Mononuclear cell (primary cell): ENCODE results near the gene FAM118B. TPM values are rescaled to one million over a fixed set of nuclear protein-coding genes. Genes with fewer than 3 reads are reported as not detected.

Experiments used
- H3K27me3 ChIP-seq: 2 replicates; pipeline ENCODE4 v1.6.0; 2011; ENCODE audit warnings: low read length, control low read depth; ENCODE audit not compliant: insufficient read depth
- H3K4me1 ChIP-seq: 2 replicates; pipeline ENCODE4 v1.5.1; 2011; ENCODE audit warnings: mild to moderate bottlenecking, low read length, control low read depth; ENCODE audit not compliant: insufficient read depth
- H3K4me3 ChIP-seq: 2 replicates; pipeline ENCODE4 v1.5.1; 2011; ENCODE audit warnings: mild to moderate bottlenecking, low read length, moderate library complexity
- H3K9me3 ChIP-seq: 2 replicates; pipeline ENCODE4 v1.5.1; 2011; ENCODE audit warnings: low read depth, mild to moderate bottlenecking, control low read depth, low read length
- total RNA-seq: library from RNA; depleted of rRNA; stranded (reverse); fragments of >200 nt; gene quantifications from one replicate; pipeline ENCODE4 v1.2.3, GENCODE V29; 2012

FAM118B gene
- total RNA-seq: 2.8 TPM

DNA sequence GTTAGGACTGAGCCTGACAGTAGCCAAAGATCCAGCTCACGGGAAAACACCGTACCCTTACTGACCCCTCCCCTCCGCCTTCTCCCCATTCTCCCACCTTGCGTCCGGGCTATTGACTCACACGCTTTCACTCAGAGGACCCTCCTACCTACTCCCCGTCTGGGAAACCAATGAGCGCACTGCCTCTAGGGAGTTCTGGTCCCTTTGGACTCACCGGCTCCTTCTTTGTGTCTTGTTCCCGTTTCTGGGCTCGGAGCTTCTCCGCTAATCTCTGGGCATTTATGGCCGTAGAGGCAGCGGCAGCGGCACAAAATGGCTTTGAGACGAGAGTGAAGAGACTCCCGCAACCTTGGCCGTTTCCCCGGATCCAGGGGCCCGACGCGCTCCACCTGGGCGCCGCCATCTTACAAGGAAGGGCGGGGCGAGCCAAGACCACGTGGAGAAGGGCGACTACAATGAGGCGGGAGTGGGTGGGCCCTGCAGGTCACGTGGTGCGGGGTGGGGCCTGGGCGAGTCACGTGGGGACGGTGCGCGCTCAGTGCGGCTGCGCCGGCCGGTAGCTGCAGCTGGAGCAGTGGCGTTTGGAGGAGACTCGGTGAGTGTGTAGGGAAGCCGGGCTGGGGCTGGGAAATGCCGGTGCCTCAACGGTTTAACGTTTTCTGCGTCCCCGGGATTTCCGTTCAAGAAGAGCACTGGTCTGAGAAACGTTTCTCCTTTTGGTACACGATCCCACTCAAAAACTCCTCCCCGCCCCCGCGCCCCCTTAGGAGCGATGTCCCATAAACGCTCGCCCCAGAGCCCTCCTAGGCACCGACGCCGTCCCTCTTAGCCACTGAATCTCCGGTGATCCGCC lies at the start of gene FAM118B, which contains the start of gene RPUSD4:
Gene FAM118B, plus strand, starts transcription at position 547 of the 853 bp plus-strand sequence. CDS start 23,220 bp downstream, outside the sequence.
Gene RPUSD4, minus strand, starts transcription at position 415 of the 853 bp plus-strand sequence. Its CDS starts 12 bp downstream, at position 403.
- Histone ChIP-seq H3K4me3 (peak within 1 kb of the TSS; percentile 84), H3K4me1 (peaks cover 29% of the 10 kb centered on the region), H3K9me3 (no peaks in the 10 kb centered on the region), H3K27me3 (no peaks in the 10 kb centered on the region)

DNA sequence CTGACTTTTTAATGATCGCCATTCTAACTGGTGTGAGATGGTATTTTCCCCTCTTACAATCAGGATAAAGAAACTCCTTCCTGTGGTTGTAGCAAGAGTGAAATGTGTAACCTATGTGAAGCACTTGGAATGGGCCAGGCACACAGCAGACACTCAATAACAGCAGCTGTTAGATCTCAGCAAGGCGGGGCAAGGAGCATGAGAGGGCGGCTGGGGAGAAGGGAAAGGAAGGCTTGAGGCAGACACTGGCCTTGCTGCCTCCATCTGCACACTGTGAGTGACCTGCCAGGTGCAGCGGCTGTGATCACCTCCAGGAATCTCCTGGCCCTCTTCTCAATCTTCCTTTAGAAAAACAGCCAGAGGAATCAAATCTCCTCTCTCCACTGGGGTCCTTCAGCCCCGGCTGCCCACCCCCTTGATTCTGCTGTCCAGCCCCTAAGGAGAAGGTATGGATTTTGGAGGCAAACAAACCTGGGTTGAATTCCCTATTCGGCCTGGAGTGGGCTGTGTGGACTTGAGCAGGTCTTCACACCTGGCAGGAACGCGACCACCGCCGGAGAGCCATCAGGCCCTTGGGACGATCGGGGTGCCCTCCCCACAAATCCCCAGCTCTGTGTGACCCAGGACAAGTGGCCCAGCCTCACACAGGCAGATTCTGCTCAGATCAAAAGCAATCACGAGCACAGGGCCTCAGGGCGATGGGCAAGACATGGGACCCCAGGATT lies 49.1 kb upstream of the FAM118B start:
- Histone ChIP-seq H3K9me3 (no peaks in the 10 kb centered on the region), H3K27me3 (no peaks in the 10 kb centered on the region), H3K4me1 (no peaks in the 10 kb centered on the region), H3K4me3 (no peak overlapping the region)

DNA sequence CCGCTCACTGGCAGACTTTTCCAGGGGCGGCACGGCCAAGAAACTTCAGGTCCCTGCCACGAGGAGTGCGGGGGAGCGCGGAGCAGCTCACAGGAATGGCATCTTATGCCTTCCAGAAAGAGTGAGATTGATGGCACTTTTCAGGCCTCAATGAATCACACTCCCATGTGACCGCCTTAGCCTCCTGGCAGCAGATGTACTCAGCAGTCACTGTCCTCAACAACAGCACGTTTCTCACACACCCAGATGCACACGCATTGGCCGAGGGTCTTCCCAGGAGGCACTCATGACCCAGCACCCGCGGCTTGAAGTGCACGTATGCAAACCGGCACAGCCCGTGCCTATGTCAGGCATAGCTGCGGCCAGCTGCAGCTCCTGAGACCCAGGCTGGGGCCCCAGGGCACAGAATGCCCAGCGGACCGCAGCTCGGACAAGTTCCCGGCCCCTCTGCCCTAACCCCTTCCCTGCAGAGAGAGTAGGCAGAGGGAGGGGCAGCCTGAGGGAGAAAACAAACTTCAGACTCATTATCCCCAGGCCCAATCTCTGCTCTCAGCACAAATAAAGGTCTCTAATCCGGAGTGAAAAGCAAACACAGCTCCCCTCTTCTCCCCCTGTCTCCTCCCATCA lies 48.4 kb upstream of the FAM118B start:
- Histone ChIP-seq H3K9me3 (no peaks in the 10 kb centered on the region), H3K4me1 (no peaks in the 10 kb centered on the region), H3K4me3 (no peak overlapping the region), H3K27me3 (no peaks in the 10 kb centered on the region)

DNA sequence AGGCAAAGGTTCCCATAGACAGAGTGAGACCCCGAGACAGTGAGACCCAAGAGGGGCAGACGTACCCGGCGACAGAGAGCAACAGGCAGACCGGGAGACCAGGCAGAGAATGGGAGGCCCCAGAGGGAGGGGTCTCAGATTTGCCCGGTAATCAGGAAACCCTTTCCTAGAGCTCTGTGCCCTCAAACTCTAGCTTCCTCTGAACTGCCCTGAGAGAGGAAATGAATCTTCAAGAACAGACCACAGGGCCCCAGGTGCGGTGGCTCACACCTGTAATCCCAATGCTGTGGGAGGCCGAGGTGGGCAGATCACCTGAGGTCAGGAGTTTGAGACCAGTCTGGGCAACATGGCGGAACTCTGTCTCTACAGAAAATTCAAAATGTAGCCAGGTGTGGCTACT lies 47.8 kb upstream of the FAM118B start:
- Histone ChIP-seq H3K4me3 (no peak overlapping the region), H3K27me3 (no peaks in the 10 kb centered on the region), H3K9me3 (no peaks in the 10 kb centered on the region), H3K4me1 (no peaks in the 10 kb centered on the region)

DNA sequence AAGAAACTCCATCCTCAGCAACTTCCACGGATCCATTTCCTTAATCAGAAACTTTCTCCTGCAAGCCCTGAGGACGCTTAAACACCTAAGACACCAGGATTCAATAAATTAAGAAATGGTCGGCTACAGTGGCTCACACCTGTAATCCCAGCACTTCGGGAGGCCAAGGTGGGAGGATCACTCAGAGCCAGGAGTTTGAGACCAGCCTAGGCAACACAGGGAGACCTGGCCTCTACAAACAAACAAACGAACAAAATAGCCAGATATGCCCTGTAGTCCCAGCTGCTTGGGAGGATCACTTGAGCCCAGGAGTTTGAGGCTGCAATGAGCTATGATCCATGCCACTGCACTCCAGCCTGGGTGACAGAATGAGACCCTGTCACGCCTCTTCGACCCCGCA lies 46.8 kb upstream of the FAM118B start:
- Histone ChIP-seq H3K9me3 (no peaks in the 10 kb centered on the region), H3K4me1 (no peaks in the 10 kb centered on the region), H3K27me3 (no peaks in the 10 kb centered on the region), H3K4me3 (no peak overlapping the region)

DNA sequence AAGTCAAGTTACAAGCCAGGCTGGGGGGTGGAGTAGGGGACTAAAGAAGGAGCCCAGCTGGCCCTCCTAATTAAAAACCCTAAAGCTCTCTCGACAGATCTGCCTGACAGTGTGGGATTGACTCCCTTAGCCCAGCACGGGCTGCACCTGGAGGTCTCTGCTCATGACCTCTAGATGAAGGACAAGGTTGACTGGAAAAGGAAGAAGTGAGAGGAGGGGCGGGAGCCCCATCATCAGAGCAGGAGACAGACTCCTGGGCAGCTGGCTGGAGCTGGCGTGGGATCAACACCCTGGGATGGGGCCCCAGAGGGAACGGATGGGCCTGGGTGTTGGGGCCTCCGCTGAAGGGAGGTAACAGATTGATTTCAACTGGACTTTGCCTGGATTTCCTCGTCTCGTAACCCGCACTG lies 46.3 kb upstream of the FAM118B start:
- no peaks in the 10 kb centered on the region for H3K9me3 ChIP-seq
- no peaks in the 10 kb centered on the region for H3K4me1 ChIP-seq
- no peaks in the 10 kb centered on the region for H3K27me3 ChIP-seq
- H3K4me3 ChIP-seq: no peak overlapping the region

DNA sequence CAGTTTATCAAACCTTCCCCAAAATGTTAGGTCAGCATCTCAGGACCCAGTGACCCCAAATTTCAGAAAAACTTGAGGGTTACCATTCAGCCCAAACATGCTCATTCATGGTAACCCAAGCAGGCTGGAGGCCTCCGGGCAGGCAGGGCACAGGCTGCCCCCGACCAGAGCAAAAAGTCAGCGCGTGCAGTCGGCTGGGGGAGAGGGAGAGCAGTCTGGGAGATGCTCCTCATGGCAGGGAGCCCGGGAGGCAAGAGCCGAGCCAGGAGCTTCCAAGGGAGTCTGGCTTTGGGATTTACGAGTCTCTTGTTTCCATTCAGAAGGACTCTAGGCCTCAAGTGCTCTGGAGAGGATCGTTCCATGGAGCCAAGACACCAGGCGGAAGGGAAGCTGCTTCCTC lies 45.8 kb upstream of the FAM118B start:
- H3K4me3 ChIP-seq: no peak overlapping the region
- no peaks in the 10 kb centered on the region for H3K4me1 ChIP-seq
- no peaks in the 10 kb centered on the region for H3K9me3 ChIP-seq
- H3K27me3 ChIP-seq: no peaks in the 10 kb centered on the region

DNA sequence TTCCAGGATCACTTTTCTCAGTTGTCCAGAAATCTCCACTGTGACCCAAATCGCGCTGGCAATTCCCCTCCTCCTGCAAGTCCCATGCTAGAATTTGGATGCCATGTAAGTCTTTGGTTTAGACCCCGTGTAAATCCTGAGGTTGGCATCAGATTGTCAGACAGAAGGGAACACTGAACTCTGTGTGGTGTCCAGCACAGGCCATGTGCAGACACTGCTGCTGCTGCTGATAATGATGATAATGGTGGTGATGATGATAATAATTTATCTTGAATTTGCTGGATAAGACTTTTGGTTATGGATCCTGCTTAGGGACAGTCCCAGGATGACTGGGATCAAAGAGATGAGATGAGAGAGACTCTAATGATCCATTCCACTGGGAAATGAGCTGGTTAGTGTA lies 45.2 kb upstream of the FAM118B start:
- Histone ChIP-seq H3K27me3 (no peaks in the 10 kb centered on the region), H3K4me3 (no peak overlapping the region), H3K9me3 (no peaks in the 10 kb centered on the region), H3K4me1 (no peaks in the 10 kb centered on the region)

DNA sequence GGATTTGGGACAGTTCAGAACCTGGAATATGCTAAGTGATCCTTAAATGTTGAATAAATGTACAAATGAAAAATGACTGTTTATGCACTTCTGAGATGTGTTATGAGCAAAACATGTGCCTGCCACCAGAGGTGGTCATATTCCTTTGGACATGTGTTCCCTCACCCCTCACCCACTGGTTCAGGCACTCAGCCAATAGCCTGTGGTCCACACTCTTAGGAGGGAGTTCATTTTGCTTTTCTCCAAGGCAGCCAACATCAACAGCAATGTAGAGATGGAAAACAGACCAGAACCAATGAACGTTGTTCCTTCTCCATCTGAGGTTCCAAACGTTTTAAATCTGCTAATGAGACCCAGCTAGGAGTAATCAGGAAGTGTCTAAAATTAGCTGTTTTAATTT lies 44.1 kb upstream of the FAM118B start:
- no peaks in the 10 kb centered on the region for H3K27me3 ChIP-seq
- H3K4me1 ChIP-seq: no peaks in the 10 kb centered on the region
- no peaks in the 10 kb centered on the region for H3K9me3 ChIP-seq
- H3K4me3 ChIP-seq: no peak overlapping the region

DNA sequence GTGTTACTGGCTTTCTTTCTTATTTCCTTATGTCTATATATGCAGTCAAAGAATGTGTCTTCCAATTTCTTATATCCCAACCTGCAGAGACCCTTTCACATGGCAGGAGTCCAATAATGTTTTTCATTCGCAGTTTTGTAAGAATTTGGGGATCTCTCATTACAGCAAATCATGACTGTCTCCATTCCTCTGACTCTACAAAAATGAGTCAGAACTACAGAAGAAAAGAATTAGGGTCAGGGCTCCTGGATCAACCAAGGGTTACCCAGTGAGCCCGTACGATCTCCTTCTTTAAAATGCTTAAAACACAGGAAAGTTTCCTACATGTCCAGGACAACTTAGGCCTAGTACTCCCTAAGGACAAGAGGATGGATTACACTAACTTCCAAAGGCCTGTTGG lies 42.3 kb upstream of the FAM118B start:
- Histone ChIP-seq H3K4me1 (no peaks in the 10 kb centered on the region), H3K9me3 (no peaks in the 10 kb centered on the region), H3K27me3 (no peaks in the 10 kb centered on the region), H3K4me3 (no peak overlapping the region)

DNA sequence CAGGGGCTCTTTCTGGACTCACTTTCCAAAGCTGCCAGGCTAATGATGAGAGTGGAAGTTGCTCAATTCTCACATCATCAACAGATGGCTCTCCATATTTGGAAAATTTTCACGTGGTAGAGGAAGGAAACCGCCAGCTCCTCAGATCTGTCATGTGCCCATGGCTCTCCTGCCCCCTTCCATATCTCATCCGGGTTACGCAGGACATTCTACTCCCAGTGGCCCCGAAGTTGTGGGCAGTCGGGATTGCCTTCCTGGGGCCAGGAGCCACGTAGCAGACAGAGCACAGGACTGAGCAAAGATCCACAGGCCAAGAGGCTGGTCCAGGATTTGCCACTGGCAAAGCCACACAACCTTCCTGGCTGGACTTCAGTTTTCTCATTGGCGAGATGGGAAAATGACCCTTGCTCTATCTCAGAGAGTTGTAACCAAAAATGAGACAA lies 39.0 kb upstream of the FAM118B start:
- Histone ChIP-seq H3K9me3 (no peaks in the 10 kb centered on the region), H3K4me3 (no peak overlapping the region), H3K4me1 (no peaks in the 10 kb centered on the region), H3K27me3 (no peaks in the 10 kb centered on the region)

DNA sequence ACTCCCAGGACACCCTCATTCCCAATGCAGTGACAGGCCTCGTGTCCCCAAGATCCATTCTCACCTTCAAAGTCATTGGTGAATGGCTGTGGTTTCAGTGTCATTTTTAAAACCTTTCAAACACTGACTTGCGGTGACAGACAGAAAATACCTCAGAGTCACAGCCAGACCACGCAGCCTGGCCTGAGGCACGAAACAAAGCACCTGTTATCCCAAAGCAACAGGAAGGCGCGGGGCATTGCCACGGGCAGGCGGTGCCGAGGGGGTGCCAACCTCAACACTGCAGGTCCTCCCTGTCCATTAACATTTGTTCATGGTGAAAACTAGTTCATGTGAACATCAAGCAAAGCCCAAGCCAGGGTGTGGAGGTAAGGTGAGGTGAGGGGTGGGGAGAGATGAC lies 38.3 kb upstream of the FAM118B start:
- Histone ChIP-seq H3K4me1 (no peaks in the 10 kb centered on the region), H3K9me3 (no peaks in the 10 kb centered on the region), H3K27me3 (no peaks in the 10 kb centered on the region)

DNA sequence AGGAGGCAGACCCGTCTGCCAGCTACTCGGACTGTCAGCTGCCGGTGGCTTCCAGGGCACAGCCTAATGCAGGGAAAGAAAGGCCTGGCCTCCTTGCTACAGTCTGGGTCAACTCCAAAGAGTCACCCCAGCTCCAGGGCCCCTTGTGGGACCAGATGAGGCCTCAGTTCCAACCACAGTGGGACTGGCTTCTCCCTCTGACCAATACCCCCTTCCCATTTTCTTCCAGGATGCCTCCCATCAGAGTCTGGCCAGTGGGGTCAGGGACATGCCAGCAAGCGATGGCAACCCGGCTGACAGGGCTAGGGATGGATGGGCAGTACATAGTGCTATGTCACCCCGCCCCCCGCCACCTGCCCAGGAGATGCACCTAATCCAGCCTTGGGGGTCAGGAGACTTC lies 36.8 kb upstream of the FAM118B start:
- Histone ChIP-seq H3K27me3 (no peaks in the 10 kb centered on the region), H3K4me1 (no peaks in the 10 kb centered on the region), H3K4me3 (no peak overlapping the region), H3K9me3 (no peaks in the 10 kb centered on the region)

More for the DNA sequence above, 38.3 kb upstream of the FAM118B start:
- H3K4me3 ChIP-seq: no peak overlapping the region

DNA sequence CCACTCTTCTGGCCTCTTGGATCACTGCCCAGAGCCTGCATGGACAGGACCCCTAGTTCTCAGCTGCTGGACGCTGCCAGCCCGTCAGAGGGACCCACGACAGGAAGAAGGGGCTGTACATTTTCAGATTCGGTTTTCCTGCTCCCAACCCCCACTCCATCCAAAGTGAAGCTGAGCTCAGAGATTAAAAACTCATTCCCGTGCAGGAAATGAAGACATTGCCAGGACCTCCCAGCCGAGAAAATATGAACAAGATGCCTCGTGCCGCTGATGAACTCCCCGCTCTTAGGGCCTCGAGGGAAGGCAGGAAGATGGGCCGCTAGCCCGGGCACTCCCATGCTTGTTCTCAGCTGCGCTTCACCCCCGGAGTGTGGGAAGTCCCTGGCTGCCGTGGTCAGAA lies 36.2 kb upstream of the FAM118B start:
- Histone ChIP-seq H3K27me3 (no peaks in the 10 kb centered on the region), H3K4me3 (no peak overlapping the region), H3K4me1 (no peaks in the 10 kb centered on the region), H3K9me3 (no peaks in the 10 kb centered on the region)

DNA sequence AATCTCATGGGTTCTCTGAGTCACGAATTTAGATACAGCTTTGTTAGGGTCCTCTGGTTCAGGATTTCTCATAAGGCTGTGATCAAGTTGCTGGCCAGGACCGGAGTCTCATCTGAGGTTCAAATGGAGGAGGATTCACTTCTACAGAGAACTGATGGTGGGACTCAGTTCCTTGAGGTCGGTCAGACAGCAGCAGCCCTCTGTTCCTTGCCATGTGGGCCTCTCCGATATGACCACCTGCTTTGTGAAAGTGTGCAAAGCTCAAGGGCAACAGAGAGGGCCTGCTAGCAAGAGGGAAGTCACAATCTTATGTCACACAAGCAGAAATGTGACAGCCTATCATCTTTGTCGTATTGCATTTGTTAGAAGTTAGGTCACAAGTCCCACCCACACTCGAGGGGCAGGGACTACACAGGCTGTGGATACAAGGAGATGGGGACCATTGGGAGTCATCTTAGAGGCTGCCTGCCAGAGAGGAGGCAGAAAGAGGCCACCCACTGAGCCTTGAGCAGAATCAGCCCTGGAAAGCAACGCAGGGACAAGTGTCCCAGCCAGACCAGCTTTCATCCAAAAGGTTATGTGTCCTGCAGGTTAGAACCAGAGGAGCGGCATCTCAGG lies 34.6 kb upstream of the FAM118B start:
- no peak overlapping the region for H3K4me3 ChIP-seq
- no peaks in the 10 kb centered on the region for H3K4me1 ChIP-seq
- H3K9me3 ChIP-seq: no peaks in the 10 kb centered on the region
- no peaks in the 10 kb centered on the region for H3K27me3 ChIP-seq
